Endothelial cell (in vitro differentiated cells): ENCODE data around the gene ZG16B. TPM values are rescaled to one million over a fixed set of nuclear protein-coding genes. Genes with fewer than 3 reads are reported as not detected.

Experiments
- DNase-seq: peaks from one replicate; pipeline ENCODE4 v3.0.0; 2021; ENCODE audit warnings: low spot score
- H3K27ac Mint-ChIP-seq: one replicate; pipeline ENCODE4 v1.8.0; 2021; ENCODE audit warnings: mixed read lengths, inconsistent platforms; ENCODE audit not compliant: unreplicated experiment
- H3K27me3 Mint-ChIP-seq: one replicate; pipeline ENCODE4 v1.8.0; 2021; ENCODE audit warnings: mild to moderate bottlenecking, moderate library complexity, mixed read lengths, inconsistent platforms; ENCODE audit not compliant: unreplicated experiment
- H3K36me3 Mint-ChIP-seq: one replicate; pipeline ENCODE4 v1.8.0; 2021; ENCODE audit warnings: mild to moderate bottlenecking, low read depth, mixed read lengths, inconsistent platforms; ENCODE audit not compliant: unreplicated experiment
- H3K4me1 Mint-ChIP-seq: one replicate; pipeline ENCODE4 v1.8.0; 2021; ENCODE audit warnings: mild to moderate bottlenecking, mixed read lengths, inconsistent platforms; ENCODE audit not compliant: unreplicated experiment
- H3K4me3 Mint-ChIP-seq: one replicate; pipeline ENCODE4 v1.8.0; 2021; ENCODE audit warnings: mild to moderate bottlenecking, mixed read lengths, inconsistent platforms; ENCODE audit not compliant: unreplicated experiment
- H3K9me3 Mint-ChIP-seq: one replicate; pipeline ENCODE4 v1.8.0; 2021; ENCODE audit warnings: mixed read lengths, inconsistent platforms; ENCODE audit not compliant: unreplicated experiment
- total RNA-seq: library from RNA; stranded (reverse); fragmentation: NEBNext Ultra II Directional; extraction: Animal tissue kit (Norgen Biotek cat#: 25700); gene quantifications from one replicate; pipeline ENCODE4 v1.2.1, GENCODE V29; 2021; ENCODE audit not compliant: unreplicated experiment
- TF ChIP-seq, protein P1 (sequence below): fragments of 200-600 bp; sonication (generic); IDR thresholded peaks from one replicate; pipeline ENCODE4 v1.5.0; 2021; ENCODE audit warnings: antibody characterized with exemption; ENCODE audit not compliant: unreplicated experiment

Gene ZG16B
- total RNA-seq, 1 donor from 2014 or later = 1.3 TPM

DNA sequence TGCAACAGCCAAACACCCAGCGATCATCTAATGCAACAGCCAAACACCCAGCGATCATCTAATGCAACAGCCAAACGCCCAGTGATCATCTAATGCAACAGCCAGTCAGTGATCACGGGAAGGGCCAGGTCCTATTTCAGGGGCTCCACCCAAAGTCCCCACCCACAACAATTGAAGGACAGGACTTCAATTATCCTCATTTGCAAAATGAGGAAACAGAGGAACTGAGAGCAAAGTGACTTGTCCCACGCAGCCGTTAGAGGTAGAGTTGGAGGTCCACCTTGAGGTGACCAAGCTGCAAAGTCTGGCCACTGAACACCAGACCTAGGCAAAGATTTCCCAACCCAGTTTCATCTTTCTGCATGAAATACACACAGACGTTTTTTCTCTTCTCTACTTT, 3.7 kb downstream of the ZG16B start:
- peaks cover 18% of the 10 kb centered on the region for H3K27me3 Mint-ChIP-seq
- H3K4me1 Mint-ChIP-seq = peaks cover 14% of the 10 kb centered on the region
- no peak overlapping the region for H3K27ac Mint-ChIP-seq
- peaks cover 10% of the 10 kb centered on the region for H3K36me3 Mint-ChIP-seq
- TF ChIP-seq, protein P1, sequence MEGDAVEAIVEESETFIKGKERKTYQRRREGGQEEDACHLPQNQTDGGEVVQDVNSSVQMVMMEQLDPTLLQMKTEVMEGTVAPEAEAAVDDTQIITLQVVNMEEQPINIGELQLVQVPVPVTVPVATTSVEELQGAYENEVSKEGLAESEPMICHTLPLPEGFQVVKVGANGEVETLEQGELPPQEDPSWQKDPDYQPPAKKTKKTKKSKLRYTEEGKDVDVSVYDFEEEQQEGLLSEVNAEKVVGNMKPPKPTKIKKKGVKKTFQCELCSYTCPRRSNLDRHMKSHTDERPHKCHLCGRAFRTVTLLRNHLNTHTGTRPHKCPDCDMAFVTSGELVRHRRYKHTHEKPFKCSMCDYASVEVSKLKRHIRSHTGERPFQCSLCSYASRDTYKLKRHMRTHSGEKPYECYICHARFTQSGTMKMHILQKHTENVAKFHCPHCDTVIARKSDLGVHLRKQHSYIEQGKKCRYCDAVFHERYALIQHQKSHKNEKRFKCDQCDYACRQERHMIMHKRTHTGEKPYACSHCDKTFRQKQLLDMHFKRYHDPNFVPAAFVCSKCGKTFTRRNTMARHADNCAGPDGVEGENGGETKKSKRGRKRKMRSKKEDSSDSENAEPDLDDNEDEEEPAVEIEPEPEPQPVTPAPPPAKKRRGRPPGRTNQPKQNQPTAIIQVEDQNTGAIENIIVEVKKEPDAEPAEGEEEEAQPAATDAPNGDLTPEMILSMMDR = no peak
- H3K9me3 Mint-ChIP-seq = no peaks in the 10 kb centered on the region
- no peak for DNase-seq
- no peak overlapping the region for H3K4me3 Mint-ChIP-seq

DNA sequence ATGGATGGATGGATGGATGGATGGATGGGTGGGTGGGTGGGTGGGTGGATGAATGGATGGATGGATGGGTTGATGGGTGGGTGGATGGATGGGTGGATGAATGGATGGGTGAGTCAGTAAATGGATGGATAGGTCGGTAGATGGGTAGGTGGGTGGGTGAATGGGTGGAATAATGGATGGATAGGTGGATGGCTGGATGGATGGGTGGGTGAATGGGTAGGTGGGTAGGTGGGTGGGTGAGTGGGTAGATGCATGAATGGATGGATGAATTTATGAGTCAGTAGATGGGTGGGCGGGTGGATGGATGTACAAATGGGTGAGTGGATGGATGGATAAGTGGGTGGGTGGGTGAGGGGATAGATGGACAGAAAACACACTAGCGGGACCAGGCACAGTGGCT, 4.9 kb downstream of the ZG16B start:
- Mint-ChIP-seq H3K4me3 (no peak overlapping the region), H3K36me3 (peaks cover 10% of the 10 kb centered on the region), H3K4me1 (peaks cover 14% of the 10 kb centered on the region), H3K27me3 (peaks cover 18% of the 10 kb centered on the region), H3K9me3 (no peaks in the 10 kb centered on the region), H3K27ac (no peak overlapping the region)
- no peak for DNase-seq
- TF ChIP-seq, protein P1 = no peak

DNA sequence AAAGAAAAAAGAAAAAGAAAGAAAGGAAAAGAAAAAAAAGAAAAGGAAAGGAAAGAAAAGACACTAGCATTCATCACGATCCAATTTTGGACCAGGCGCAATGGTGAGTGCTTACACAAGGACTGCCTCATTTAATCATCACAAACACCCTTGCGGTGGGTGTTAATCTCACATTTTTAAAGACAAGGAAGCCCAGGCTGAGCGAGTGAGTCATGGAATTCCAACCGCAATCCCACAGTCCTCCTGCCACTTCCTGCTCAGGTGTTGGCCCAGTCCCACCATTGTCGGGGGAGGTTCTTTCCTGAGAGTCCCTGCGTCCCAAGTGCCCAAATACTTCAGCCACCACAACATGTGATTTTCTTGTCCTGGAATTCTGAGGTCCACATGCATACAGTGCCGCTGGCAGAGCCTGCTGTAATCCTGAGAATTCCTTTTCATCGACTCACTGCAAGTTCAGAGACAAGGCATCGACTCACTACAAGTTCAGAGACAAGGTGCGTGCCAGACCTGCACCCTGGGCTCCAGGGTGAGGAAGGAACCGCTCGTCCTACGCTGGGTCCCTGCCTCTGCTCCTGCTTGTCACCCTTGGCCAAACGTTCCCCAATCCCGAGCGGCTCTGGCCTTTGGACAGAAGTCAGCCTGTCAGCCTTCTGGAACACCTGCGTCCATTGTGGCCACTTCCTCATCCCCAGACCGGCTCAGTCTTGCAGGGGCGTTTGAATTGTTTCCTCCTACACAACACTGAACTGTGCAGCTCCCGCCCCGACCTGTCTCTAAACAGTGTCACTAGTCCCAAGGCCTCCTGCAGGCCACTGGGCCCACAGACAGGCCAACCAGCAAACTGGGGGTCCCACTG, 5.8 kb downstream of the ZG16B start:
- H3K4me3 Mint-ChIP-seq = no peak overlapping the region
- H3K9me3 Mint-ChIP-seq = no peaks in the 10 kb centered on the region
- TF ChIP-seq, protein P1 = no peak
- H3K27ac Mint-ChIP-seq = no peak overlapping the region
- peaks cover 17% of the 10 kb centered on the region for H3K27me3 Mint-ChIP-seq
- peaks cover 10% of the 10 kb centered on the region for H3K36me3 Mint-ChIP-seq
- DNase-seq = no peak
- H3K4me1 Mint-ChIP-seq = peaks cover 10% of the 10 kb centered on the region

DNA sequence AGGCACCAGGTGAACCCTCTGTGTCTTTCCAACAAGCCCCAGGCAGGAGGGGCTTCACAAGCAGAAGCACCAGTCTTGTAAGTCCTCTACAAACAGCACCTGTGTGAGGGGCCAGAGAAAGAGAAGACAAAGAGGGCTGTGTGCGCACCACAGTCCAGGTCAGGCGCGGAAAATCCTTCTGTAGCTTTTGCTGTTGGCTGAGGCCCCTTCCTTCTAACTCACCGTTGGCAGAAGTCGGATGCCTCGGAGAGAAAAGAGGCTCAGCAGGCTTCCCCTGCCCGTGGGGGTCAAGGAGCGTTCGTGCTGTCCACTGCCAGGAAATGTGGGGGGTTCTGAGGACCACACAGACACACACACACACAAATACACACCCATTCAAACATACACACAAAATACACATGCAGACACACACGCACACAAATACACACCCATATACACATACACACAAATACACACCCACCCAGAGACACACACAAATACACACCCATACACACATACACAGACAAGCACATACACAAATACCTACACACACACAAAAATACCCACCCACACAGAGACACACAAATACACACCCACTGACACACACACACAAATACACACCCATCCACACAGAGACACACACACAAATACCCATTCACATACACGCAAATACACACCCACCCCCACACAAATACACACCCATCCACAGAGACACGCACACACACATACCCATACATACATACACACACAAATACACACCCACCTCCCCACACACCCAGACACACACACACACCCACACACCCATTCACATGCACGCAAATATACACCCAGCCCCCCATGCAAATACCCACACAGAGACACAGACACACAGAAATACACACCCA, 6.8 kb downstream of the ZG16B start:
- TF ChIP-seq, protein P1 = no peak
- peaks cover 10% of the 10 kb centered on the region for H3K36me3 Mint-ChIP-seq
- H3K9me3 Mint-ChIP-seq = no peaks in the 10 kb centered on the region

More for the DNA sequence above, 6.8 kb downstream of the ZG16B start:
- H3K27ac Mint-ChIP-seq = no peak overlapping the region
- DNase-seq = no peak
- peaks cover 13% of the 10 kb centered on the region for H3K27me3 Mint-ChIP-seq
- no peak overlapping the region for H3K4me3 Mint-ChIP-seq
- peaks cover 7% of the 10 kb centered on the region for H3K4me1 Mint-ChIP-seq
